HG02588 (cell line): Measurements from ENCODE around the gene HOXA2.
A peak's percentile ranks its signal among the peaks of the same experiment; 100 is the strongest.

Source experiments
- ATAC-seq: cut with Tn5 transposase; IDR thresholded peaks from one replicate; pipeline ENCODE4 v1.9.1; 2021; ENCODE audit warnings: mild to moderate bottlenecking, moderate library complexity; ENCODE audit not compliant: unreplicated experiment

The HOXA2 gene

GRCh38 chr7:27083646-27084045, 18.8 kb downstream of the HOXA2 start:
- peak; percentile 62 for ATAC-seq

GRCh38 chr7:27082171-27082570, 20.3 kb downstream of the HOXA2 start:
- no peak for ATAC-seq

GRCh38 chr7:27080844-27081436, 21.5 kb downstream of the HOXA2 start:
- ATAC-seq: no peak

- ATAC-seq: no peak
Measured at GRCh38 chr7:27079234-27079975, 23.1 kb downstream of the HOXA2 start.

GRCh38 chr7:27078616-27079233, 23.8 kb downstream of the HOXA2 start:
- no peak for ATAC-seq

GRCh38 chr7:27073076-27073475, 29.4 kb downstream of the HOXA2 start:
- ATAC-seq: no peak

GRCh38 chr7:27071622-27072390, 30.7 kb downstream of the HOXA2 start:
- no peak for ATAC-seq

- no peak for ATAC-seq
Measured at GRCh38 chr7:27068259-27068658, 34.2 kb downstream of the HOXA2 start.

GRCh38 chr7:27066148-27066547, 36.3 kb downstream of the HOXA2 start:
- no peak for ATAC-seq

- ATAC-seq: no peak
Measured at GRCh38 chr7:27065709-27066108, 36.8 kb downstream of the HOXA2 start.

- ATAC-seq: no peak
Measured at GRCh38 chr7:27064661-27065060, 37.8 kb downstream of the HOXA2 start.

GRCh38 chr7:27064159-27064558, 38.3 kb downstream of the HOXA2 start:
- ATAC-seq: no peak

GRCh38 chr7:27062946-27063345, 39.5 kb downstream of the HOXA2 start:
- ATAC-seq: no peak

GRCh38 chr7:27053153-27053552, 49.3 kb downstream of the HOXA2 start:
- ATAC-seq: no peak

- no peak for ATAC-seq
Measured at GRCh38 chr7:27051451-27051850, 51.0 kb downstream of the HOXA2 start.
